Measurements from ENCODE around the gene CREB5.

Gene CREB5

DNA sequence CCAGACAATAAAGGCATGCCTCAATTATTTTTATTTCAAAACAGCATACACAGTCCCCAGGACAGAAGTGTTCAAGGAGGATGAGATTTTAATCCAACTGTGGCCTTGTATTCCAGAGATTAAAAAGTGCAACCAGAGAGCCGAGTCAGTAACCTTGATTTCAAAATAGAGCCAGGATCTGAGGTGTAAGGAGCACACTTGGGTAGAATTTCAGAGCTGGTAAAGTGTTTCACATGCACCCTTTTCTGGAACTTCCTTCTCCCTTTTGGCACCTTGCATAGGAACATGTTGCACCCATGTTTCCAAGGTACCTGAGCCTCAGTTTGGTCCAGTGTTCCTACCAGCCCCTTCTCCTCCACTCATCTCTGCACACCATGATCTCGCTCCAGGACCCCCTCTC is 320.7 kb downstream of the CREB5 start:
- TF ChIP-seq, protein P1, sequence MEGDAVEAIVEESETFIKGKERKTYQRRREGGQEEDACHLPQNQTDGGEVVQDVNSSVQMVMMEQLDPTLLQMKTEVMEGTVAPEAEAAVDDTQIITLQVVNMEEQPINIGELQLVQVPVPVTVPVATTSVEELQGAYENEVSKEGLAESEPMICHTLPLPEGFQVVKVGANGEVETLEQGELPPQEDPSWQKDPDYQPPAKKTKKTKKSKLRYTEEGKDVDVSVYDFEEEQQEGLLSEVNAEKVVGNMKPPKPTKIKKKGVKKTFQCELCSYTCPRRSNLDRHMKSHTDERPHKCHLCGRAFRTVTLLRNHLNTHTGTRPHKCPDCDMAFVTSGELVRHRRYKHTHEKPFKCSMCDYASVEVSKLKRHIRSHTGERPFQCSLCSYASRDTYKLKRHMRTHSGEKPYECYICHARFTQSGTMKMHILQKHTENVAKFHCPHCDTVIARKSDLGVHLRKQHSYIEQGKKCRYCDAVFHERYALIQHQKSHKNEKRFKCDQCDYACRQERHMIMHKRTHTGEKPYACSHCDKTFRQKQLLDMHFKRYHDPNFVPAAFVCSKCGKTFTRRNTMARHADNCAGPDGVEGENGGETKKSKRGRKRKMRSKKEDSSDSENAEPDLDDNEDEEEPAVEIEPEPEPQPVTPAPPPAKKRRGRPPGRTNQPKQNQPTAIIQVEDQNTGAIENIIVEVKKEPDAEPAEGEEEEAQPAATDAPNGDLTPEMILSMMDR (IDR thresholded peaks at IDR 0.05; ENCODE audit: low read depth, low read length): no peak
- no peak for DNase-seq (ENCODE audit: extremely low read depth, low read depth)

DNA sequence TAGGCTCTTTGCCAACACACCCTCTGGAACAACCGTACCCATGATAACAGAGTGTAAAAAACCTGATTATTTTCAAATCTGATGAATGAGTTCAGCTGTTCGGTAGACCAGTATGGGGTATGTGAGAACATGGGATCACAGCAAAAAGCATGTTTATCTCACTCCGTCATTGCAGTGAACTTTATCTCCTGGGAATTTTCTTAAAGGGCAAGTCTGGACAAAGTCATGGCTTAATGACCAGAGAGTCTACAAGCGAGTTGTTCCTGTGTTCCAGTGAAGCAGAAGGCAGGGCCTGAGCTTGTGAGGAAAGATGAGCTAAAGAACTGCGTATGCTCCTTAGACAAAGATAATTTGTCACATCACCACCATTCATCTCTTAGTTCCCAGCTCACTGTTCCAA is 326.1 kb downstream of the CREB5 start:
- TF ChIP-seq, protein P1 (IDR thresholded peaks at IDR 0.05; ENCODE audit: low read depth, low read length): no peak
- DNase-seq (ENCODE audit: extremely low read depth, low read depth): no peak

DNA sequence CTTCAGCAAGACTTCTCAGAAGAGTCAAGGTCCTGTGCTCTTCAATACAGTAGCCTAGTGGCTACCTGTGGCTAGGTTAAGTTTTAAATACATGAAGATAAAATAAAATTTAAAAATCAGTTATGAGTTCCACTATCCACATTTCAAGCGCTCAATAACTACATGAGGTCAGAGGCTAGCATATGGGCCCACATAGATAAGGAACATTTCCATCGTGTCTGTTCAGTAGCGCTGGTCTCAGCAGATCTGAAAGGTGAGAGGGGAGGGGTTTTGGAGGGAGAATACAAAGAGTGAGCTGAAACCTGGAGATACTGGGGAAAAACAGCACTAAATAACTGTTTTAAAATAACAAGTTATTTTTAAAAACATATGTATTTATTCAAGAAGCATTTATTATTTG is 326.8 kb downstream of the CREB5 start:
- TF ChIP-seq, protein P1 (IDR thresholded peaks at IDR 0.05; ENCODE audit: low read depth, low read length): no peak
- no peak for DNase-seq (ENCODE audit: extremely low read depth, low read depth)

DNA sequence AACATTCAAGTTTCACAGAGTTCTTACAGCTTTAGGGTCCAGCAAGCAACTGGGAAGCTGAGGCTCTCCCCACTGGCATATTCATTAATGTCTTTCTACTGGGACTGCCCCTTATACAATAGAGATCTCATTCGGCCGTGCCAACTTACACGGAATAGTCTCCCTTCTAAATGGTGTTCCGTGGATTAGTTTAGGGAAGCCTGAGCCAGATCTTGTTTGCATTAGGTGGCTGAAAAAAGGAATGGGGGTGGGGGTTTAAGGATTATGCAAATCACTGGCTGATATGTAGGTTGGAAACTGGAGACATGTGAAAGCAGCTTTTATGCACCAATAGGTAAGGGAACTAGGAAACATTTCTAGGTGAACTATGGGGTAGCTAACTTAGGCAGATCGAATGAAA is 327.5 kb downstream of the CREB5 start:
- no peak for DNase-seq (ENCODE audit: extremely low read depth, low read depth)
- TF ChIP-seq, protein P1 (IDR thresholded peaks at IDR 0.05; ENCODE audit: low read depth, low read length): no peak

DNA sequence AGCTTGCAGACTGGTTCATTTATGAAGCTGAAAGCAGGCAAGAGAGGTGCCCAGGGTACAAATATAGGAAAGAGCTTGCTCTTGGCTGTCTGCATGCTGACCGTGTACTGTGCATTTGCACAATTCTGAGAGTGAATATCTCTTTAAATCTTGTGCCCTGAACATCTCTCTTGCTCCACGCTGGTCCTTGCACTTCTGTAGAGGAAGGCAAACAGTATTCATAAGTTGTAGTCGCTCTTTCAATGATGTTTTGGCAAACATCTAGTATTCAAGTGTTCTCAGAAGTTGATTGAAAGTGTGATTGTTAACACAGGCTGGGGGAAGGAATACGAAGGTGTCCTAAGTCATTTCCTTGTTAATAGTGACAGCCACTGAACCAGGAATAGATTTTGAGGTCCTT is 332.6 kb downstream of the CREB5 start:
- TF ChIP-seq, protein P1 (IDR thresholded peaks at IDR 0.05; ENCODE audit: low read depth, low read length): no peak
- no peak for DNase-seq (ENCODE audit: extremely low read depth, low read depth)

DNA sequence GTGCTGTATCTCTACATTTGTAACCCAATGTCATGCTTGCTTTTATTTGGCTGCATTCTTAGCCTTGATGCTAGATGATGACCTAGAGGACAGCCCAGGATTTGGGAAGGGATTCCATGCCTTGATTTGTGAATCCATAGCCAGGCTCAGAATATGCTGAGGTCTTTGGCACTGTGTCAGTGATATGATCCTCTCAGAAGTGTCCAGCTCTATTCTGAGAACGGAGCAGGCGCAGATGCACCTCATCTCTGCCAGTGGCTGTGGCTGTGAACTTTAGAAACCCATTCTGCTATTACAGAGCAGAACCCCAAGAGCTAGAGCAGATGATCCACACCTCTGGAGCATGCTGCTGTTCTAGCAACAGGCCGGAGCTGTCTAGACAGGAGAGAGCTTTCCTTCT is 333.0 kb downstream of the CREB5 start:
- DNase-seq (ENCODE audit: extremely low read depth, low read depth): no peak

DNA sequence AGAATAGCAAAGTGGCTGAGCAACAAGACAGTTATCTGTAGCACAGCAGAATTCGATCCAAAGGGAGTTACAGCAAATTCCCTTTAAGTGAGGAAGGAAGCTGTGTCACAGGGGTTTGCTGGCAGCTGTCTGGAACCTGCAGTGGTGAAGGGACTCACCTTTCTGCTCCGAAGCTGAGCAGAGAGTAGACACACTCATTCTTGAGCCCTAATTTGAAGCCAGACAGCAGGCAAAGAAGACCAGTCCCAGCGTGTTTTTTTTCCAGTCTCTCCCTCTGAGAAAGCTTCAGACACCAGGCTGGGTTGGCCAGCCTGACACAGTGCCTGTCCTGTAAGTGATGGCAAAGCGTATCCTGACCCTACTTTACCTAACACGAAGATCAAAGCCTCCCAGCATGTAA is 335.1 kb downstream of the CREB5 start:
- TF ChIP-seq, protein P1 (IDR thresholded peaks at IDR 0.05; ENCODE audit: low read depth, low read length): no peak

More for the DNA sequence above, 333.0 kb downstream of the CREB5 start:
- TF ChIP-seq, protein P1 (IDR thresholded peaks at IDR 0.05; ENCODE audit: low read depth, low read length): no peak

More for the DNA sequence above, 335.1 kb downstream of the CREB5 start:
- no peak for DNase-seq (ENCODE audit: extremely low read depth, low read depth)

All from AG09319 (cell line).